ENCODE results near the gene IGSF9. TPM values are rescaled to one million over a fixed set of nuclear protein-coding genes. Genes with fewer than 3 reads are reported as not detected.

Gene IGSF9
- total and polyA plus RNA-seq, 4 donors, result 0.14 to 21.3 (median 16.1) TPM

DNA sequence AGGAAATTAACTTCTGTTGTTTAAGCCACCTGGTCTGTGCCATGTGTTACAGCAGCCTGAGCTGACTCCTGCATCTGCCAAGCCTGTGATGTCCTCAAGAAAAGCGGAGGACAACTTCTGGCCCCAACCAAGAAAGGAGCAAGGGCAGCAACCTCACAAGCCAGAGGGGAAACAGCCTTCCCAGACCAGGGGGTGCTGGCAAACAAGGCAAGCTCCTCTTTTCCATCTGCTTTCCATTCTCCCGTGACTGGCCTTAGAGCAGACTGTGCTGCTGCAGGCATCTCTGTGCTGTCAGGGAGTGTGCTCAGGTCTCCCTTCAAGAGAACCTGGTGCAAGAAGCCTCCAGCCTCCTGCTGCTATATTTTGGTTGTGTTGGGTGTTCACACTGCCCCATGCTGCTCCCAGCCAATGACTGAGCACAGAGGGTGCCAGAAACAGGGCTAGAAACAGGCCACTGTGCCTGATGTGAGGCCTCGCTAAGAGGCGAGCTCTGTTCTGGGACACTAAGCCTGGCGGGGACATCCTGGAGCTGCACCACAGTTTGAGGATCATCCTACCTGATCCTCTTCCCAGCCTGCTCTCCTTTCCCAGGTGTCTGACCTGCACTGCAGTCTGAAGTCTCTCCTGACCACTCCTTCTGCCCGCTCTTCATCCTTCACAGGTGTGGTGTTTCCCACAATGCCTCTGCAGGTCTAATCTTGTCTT, 36.1 kb upstream of the IGSF9 start:
- no peak for DNase-seq (ENCODE audit: low spot score)
- Histone ChIP-seq H3K4me3 (ENCODE audit: low read depth in 1 of 3, low read length in 3 of 3) (no peak overlapping the region), H3K9ac (ENCODE audit: low read depth in 1 of 2, low read length in 2 of 2) (no peak overlapping the region), H3K9me3 (ENCODE audit: control insufficient read depth in 4 of 4, low read length in 3 of 4) (no peaks in the 10 kb centered on the region), H3K27me3 (ENCODE audit: control insufficient read depth in 4 of 4, insufficient read depth in 4 of 4, low read length in 3 of 4) (no peaks in the 10 kb centered on the region), H3K27ac (ENCODE audit: low read depth in 1 of 2, low read length in 2 of 2) (no peak overlapping the region), H3K4me1 (ENCODE audit: control insufficient read depth in 4 of 4, insufficient read depth in 4 of 4, low read length in 3 of 4) (peaks cover 0 to 3% (median 0%) of the 10 kb centered on the region in 4 donors), H3K36me3 (ENCODE audit: control insufficient read depth in 4 of 4, insufficient read depth in 3 of 4, low read depth in 1 of 4, low read length in 3 of 4) (no peaks in the 10 kb centered on the region)
- 98% methylated on average over 6 of the region's 6 CpGs for WGBS
- TF ChIP-seq, protein P1, sequence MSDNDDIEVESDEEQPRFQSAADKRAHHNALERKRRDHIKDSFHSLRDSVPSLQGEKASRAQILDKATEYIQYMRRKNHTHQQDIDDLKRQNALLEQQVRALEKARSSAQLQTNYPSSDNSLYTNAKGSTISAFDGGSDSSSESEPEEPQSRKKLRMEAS (IDR thresholded peaks at IDR 0.05), result no peak
- no peak for TF ChIP-seq SP1 (IDR thresholded peaks at IDR 0.05)
- no peak for TF ChIP-seq YY1 (IDR thresholded peaks at IDR 0.05)
- no peak for TF ChIP-seq CTCF (IDR thresholded peaks at IDR 0.05; ENCODE audit: low read depth, low read length, missing input control)
- TF ChIP-seq TAF1 (conservative IDR thresholded peaks at IDR 0.05), result no peak
- no peak for TF ChIP-seq RXRA (IDR thresholded peaks at IDR 0.05)
- TF ChIP-seq RAD21 (IDR thresholded peaks at IDR 0.05), result no peak
- TF ChIP-seq ZBTB33 (IDR thresholded peaks at IDR 0.05), result no peak
- no peak for TF ChIP-seq NR2F2 (IDR thresholded peaks at IDR 0.05)
- no peak for TF ChIP-seq FOXA2 (IDR thresholded peaks at IDR 0.05)
- no peak for TF ChIP-seq REST (IDR thresholded peaks at IDR 0.05)
- no peak for TF ChIP-seq GABPA (IDR thresholded peaks at IDR 0.05 in 1 of 2, conservative IDR thresholded peaks at IDR 0.05 in 1 of 2)
- TF ChIP-seq JUND (IDR thresholded peaks at IDR 0.05), result no peak
- TF ChIP-seq FOXA1 (IDR thresholded peaks at IDR 0.05), result no peak
- TF ChIP-seq, protein P2, sequence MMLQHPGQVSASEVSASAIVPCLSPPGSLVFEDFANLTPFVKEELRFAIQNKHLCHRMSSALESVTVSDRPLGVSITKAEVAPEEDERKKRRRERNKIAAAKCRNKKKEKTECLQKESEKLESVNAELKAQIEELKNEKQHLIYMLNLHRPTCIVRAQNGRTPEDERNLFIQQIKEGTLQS (IDR thresholded peaks at IDR 0.05), result no peak
- no peak for TF ChIP-seq HNF4G (IDR thresholded peaks at IDR 0.05)
- no peak for TF ChIP-seq HNF4A (conservative IDR thresholded peaks at IDR 0.05)
- no peak for TF ChIP-seq EGR1 (IDR thresholded peaks at IDR 0.05; ENCODE audit: low read depth in 2 of 2)
